Duodenal mucosa (tissue), 2 donors: ENCODE data around the gene BDNF.

Source experiments
- H3K27ac ChIP-seq: one replicate; pipeline ENCODE4 v1.7.0; 2013; ENCODE audit warnings: low read depth, low read length
- H3K27me3 ChIP-seq, 2 donors: one replicate each; pipeline ENCODE4 v1.7.0; 2013; ENCODE audit warnings: low read length in 2 of 2, control low read depth in 1 of 2; ENCODE audit not compliant: insufficient read depth in 2 of 2, control insufficient read depth in 1 of 2
- H3K36me3 ChIP-seq, 2 donors: one replicate each; pipeline ENCODE4 v1.7.0; 2013; ENCODE audit warnings: low read length in 2 of 2, control low read depth in 1 of 2; ENCODE audit not compliant: insufficient read depth in 2 of 2, control insufficient read depth in 1 of 2
- H3K4me1 ChIP-seq, 2 donors: one replicate each; pipeline ENCODE4 v1.7.0; 2013; ENCODE audit warnings: low read length in 2 of 2, control low read depth in 1 of 2; ENCODE audit not compliant: insufficient read depth in 2 of 2, control insufficient read depth in 1 of 2
- H3K4me3 ChIP-seq, 2 donors: one replicate each; pipeline ENCODE4 v1.7.0; 2013; ENCODE audit warnings: low read length in 2 of 2, low read depth in 1 of 2
- H3K9ac ChIP-seq, 2 donors: one replicate each; pipeline ENCODE4 v1.7.0; 2013; ENCODE audit warnings: low read length in 2 of 2, low read depth in 1 of 2
- H3K9me3 ChIP-seq, 2 donors: one replicate each; pipeline ENCODE4 v1.7.0; 2013; ENCODE audit warnings: low read length in 2 of 2, control low read depth in 1 of 2; ENCODE audit not compliant: control insufficient read depth in 1 of 2

BDNF gene

DNA sequence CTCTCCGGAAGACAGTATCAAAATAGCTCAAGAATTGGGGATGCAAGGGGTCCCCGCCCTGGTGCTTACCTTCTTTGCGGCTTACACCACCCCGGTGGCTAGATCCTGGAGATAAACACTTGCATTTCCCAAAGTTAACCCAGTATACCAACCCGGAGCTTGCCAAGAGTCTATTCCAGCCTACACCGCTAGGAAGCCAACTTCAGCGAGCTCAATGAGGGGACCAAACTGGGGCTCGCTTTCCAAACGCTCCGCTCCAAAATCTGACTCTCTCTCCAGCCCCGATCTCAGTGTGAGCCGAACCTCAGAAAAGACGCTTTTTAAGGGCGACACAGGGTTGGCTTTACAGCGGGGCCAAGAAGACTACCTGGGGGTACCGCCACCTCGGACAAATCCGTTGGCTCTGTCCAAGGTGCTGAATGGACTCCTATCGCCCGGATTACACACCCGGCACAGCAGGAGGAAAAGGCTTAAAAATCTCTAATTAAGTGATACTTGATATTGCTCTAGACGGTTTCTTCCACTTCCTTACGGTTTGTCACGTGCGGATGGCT, 20.1 kb upstream of the BDNF start:
- H3K27ac ChIP-seq: no peak overlapping the region
- H3K4me1 ChIP-seq: peaks cover 4 to 9% of the 10 kb centered on the region in 2 donors
- H3K9me3 ChIP-seq: no peaks in the 10 kb centered on the region
- H3K9ac ChIP-seq: no peak overlapping the region
- peaks cover 50 to 72% of the 10 kb centered on the region in 2 donors for H3K27me3 ChIP-seq
- H3K36me3 ChIP-seq: no peaks in the 10 kb centered on the region
- no peak overlapping the region for H3K4me3 ChIP-seq

GRCh38 chr11:27719546-27719925, 19.3 kb upstream of the BDNF start:
- no peaks in the 10 kb centered on the region for H3K36me3 ChIP-seq
- peak overlapping the region in 1 of 2 donors; percentile 41 for H3K4me3 ChIP-seq
- no peak overlapping the region for H3K27ac ChIP-seq
- H3K27me3 ChIP-seq: peaks cover 50 to 79% of the 10 kb centered on the region in 2 donors
- no peaks in the 10 kb centered on the region for H3K9me3 ChIP-seq
- no peak overlapping the region for H3K9ac ChIP-seq
- peaks cover 4 to 9% of the 10 kb centered on the region in 2 donors for H3K4me1 ChIP-seq

DNA sequence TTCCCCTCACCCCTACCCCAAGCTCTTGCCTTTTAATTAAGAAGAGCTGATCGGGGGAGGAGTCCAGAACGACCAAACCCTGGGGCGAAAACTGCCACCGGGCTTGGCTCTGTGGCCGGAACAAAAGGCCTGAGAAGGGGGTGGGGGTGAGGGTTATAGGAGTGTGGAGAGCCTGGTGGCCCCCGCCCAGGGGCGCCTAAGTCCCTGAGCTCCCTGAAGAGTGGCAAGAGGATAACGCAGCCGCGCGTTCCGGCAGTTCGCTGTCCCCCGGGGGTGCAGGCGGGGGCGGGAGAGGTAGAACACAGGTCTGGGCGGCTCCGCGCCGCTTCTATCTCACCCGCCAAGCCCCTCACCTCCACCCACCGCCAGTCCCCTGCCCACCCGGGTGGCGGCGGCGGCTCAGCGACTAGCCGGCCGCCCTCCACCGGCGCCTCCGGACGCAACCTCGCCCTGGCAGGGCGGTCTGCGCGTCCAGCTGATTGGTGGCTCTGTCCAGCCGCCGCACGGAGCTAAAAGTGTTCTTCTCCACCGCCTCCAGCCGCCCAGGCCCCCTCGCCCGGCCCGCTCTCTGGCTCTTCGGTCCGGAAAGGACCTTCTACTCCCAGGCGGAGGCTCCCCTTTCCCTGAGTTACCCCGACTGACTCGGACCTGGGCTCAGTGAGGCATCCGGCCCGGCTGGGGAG, 18.7 kb upstream of the BDNF start:
- Histone ChIP-seq H3K9me3 (no peaks in the 10 kb centered on the region), H3K9ac (no peak overlapping the region), H3K4me1 (peaks cover 4 to 9% of the 10 kb centered on the region in 2 donors), H3K4me3 (peak overlapping the region; percentile 41 to 55), H3K27me3 (peaks cover 50 to 77% of the 10 kb centered on the region in 2 donors), H3K36me3 (no peaks in the 10 kb centered on the region), H3K27ac (no peak overlapping the region)

GRCh38 chr11:27718346-27718862, 18.1 kb upstream of the BDNF start:
- peaks cover 4 to 9% of the 10 kb centered on the region in 2 donors for H3K4me1 ChIP-seq
- H3K9me3 ChIP-seq: no peaks in the 10 kb centered on the region
- no peak overlapping the region for H3K9ac ChIP-seq
- no peaks in the 10 kb centered on the region for H3K36me3 ChIP-seq
- H3K27me3 ChIP-seq: peaks cover 45 to 71% of the 10 kb centered on the region in 2 donors
- peak overlapping the region; percentile 41 to 55 for H3K4me3 ChIP-seq
- H3K27ac ChIP-seq: no peak overlapping the region

GRCh38 chr11:27717801-27718229, 17.6 kb upstream of the BDNF start:
- H3K36me3 ChIP-seq: no peaks in the 10 kb centered on the region
- H3K4me3 ChIP-seq: no peak overlapping the region
- peaks cover 39 to 66% of the 10 kb centered on the region in 2 donors for H3K27me3 ChIP-seq
- H3K9ac ChIP-seq: no peak overlapping the region
- no peak overlapping the region for H3K27ac ChIP-seq
- H3K9me3 ChIP-seq: no peaks in the 10 kb centered on the region
- peaks cover 4 to 9% of the 10 kb centered on the region in 2 donors for H3K4me1 ChIP-seq

DNA sequence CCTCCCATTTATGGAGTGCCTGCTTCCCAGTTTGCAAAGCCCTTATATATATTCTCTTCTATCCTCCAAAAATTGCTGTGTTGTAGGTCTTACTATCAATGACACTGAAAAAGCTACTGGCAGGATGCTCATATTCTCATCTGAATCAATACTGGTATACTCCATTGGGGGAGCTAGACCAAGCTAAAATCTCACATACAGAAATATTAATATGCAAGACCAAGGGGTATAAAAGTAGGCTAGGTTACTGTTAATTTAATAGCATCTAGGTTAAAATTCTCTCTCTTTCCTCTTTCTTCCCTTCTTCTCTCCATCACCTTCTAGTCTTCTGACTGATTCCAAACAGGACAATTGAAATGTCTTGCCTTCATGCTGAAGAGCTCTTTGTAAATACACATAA, 17.1 kb upstream of the BDNF start:
- peaks cover 4 to 9% of the 10 kb centered on the region in 2 donors for H3K4me1 ChIP-seq
- H3K9ac ChIP-seq: no peak overlapping the region
- no peak overlapping the region for H3K27ac ChIP-seq
- H3K9me3 ChIP-seq: no peaks in the 10 kb centered on the region
- H3K36me3 ChIP-seq: no peaks in the 10 kb centered on the region
- no peak overlapping the region for H3K4me3 ChIP-seq
- H3K27me3 ChIP-seq: peaks cover 38 to 62% of the 10 kb centered on the region in 2 donors

- Histone ChIP-seq H3K4me1 (peaks cover 0 to 4% of the 10 kb centered on the region in 2 donors), H3K9ac (no peak overlapping the region), H3K4me3 (no peak overlapping the region), H3K9me3 (no peaks in the 10 kb centered on the region), H3K27ac (no peak overlapping the region), H3K36me3 (no peaks in the 10 kb centered on the region), H3K27me3 (peaks cover 37 to 56% of the 10 kb centered on the region in 2 donors)
Measured at GRCh38 chr11:27716835-27717234, 16.6 kb upstream of the BDNF start.

DNA sequence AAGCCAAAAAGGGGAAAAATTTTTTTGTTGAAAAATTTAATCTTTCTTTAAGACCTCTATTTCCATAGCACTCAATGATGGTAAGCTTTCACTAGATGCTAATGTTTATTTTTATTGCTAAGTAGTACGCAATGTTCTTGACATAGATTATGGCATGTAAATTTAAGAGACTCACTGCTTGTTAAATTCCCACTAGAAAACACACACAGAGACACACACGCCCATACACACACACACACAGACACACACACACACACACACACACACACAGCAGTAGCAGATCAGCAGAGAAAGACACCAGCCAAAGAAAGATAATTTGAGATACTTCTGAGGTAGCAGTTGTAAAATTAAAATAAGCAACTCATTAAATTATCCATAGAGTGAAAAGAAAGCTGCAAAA, 16.0 kb upstream of the BDNF start:
- Histone ChIP-seq H3K27ac (no peak overlapping the region), H3K36me3 (no peaks in the 10 kb centered on the region), H3K9me3 (no peaks in the 10 kb centered on the region), H3K4me1 (no peaks in the 10 kb centered on the region), H3K27me3 (peaks cover 31 to 50% of the 10 kb centered on the region in 2 donors), H3K9ac (no peak overlapping the region), H3K4me3 (no peak overlapping the region)

DNA sequence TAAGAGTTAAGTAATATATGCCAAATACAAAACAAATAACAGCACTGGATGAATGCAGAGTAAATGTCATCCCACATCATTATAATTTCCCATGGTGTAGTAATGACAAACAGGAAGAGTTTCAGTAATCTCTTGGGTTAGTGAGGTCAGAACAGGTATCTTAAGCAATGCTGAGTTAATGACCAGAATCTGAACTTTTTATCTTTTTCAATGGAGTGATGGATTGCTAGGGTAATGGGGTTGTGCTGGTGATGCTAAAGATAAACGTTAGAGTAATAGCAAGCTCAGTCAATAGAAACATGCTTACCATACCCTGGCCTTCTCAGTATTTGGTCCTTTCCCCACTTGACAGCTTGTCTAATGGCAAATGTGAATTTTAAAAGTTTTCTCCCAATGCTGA, 11.5 kb upstream of the BDNF start:
- Histone ChIP-seq H3K27me3 (peaks cover 0 to 9% of the 10 kb centered on the region in 2 donors), H3K36me3 (no peaks in the 10 kb centered on the region), H3K4me1 (no peaks in the 10 kb centered on the region)

GRCh38 chr11:27710536-27710935, 10.3 kb upstream of the BDNF start:
- Histone ChIP-seq H3K9ac (no peak overlapping the region), H3K4me3 (no peak overlapping the region), H3K27me3 (peaks cover 0 to 9% of the 10 kb centered on the region in 2 donors), H3K27ac (no peak overlapping the region), H3K36me3 (no peaks in the 10 kb centered on the region), H3K4me1 (no peaks in the 10 kb centered on the region), H3K9me3 (no peaks in the 10 kb centered on the region)

More for the DNA sequence above, 11.5 kb upstream of the BDNF start:
- no peaks in the 10 kb centered on the region for H3K9me3 ChIP-seq
- H3K9ac ChIP-seq: no peak overlapping the region
- no peak overlapping the region for H3K4me3 ChIP-seq
- no peak overlapping the region for H3K27ac ChIP-seq
